HG03060 (cell line): ENCODE measurements around the gene LRP1.

Experiments
- ATAC-seq: cut with Tn5 transposase; IDR thresholded peaks from one replicate; pipeline ENCODE4 v1.9.1; 2021; ENCODE audit warnings: low read depth, moderate number of reproducible peaks; ENCODE audit not compliant: unreplicated experiment

Gene LRP1

GRCh38 chr12:57185906-57186508 lies 57.7 kb downstream of the LRP1 start:
- no peak for ATAC-seq

GRCh38 chr12:57187222-57188089 lies 59.2 kb downstream of the LRP1 start:
- ATAC-seq: no peak

- ATAC-seq: no peak
These were observed 59.8 kb downstream of the LRP1 start for GRCh38 chr12:57188090-57188425.

GRCh38 chr12:57190037-57190436 lies 61.8 kb downstream of the LRP1 start:
- ATAC-seq: no peak

- ATAC-seq: no peak
These were observed 62.5 kb downstream of the LRP1 start for GRCh38 chr12:57190821-57191220.

- no peak for ATAC-seq
These were observed 63.1 kb downstream of the LRP1 start for GRCh38 chr12:57191410-57191809.

- ATAC-seq: no peak
These were observed 64.6 kb downstream of the LRP1 start for GRCh38 chr12:57192920-57193319.

GRCh38 chr12:57193706-57194245 lies 65.5 kb downstream of the LRP1 start:
- no peak for ATAC-seq

GRCh38 chr12:57194253-57194652 lies 66.0 kb downstream of the LRP1 start:
- no peak for ATAC-seq

- ATAC-seq: no peak
These were observed 66.9 kb downstream of the LRP1 start for GRCh38 chr12:57195186-57195585.

GRCh38 chr12:57195611-57196371 lies 67.5 kb downstream of the LRP1 start:
- ATAC-seq: no peak

- no peak for ATAC-seq
These were observed 68.2 kb downstream of the LRP1 start for GRCh38 chr12:57196439-57196838.

GRCh38 chr12:57196956-57197355 lies 68.7 kb downstream of the LRP1 start:
- no peak for ATAC-seq

- ATAC-seq: no peak
These were observed 70.0 kb downstream of the LRP1 start for GRCh38 chr12:57198329-57198728.

- ATAC-seq: no peak
These were observed 70.9 kb downstream of the LRP1 start for GRCh38 chr12:57199191-57199590.

GRCh38 chr12:57200497-57200896 lies 72.2 kb downstream of the LRP1 start:
- ATAC-seq: no peak

- ATAC-seq: no peak
These were observed 72.9 kb downstream of the LRP1 start for GRCh38 chr12:57201219-57201618.

GRCh38 chr12:57201631-57202030 lies 73.3 kb downstream of the LRP1 start:
- ATAC-seq: no peak

GRCh38 chr12:57202321-57202720 lies 74.0 kb downstream of the LRP1 start:
- no peak for ATAC-seq

- no peak for ATAC-seq
These were observed 74.9 kb downstream of the LRP1 start for GRCh38 chr12:57203201-57203600.

- no peak for ATAC-seq
These were observed 75.5 kb downstream of the LRP1 start for GRCh38 chr12:57203791-57204190.
